Keratinocyte (primary cell): ENCODE results near the gene C10orf53. TPM values are rescaled to one million over a fixed set of nuclear protein-coding genes. Genes with fewer than 3 reads are reported as not detected.

Experiments
- DNase-seq: peaks from one replicate; pipeline ENCODE4 v3.0.0-alpha.2; 2011; ENCODE audit warnings: low read depth, missing footprints, low spot score
- FAIRE-seq: peaks from 2 replicates; lab custom pipeline; 2011; peaks lifted over from hg19 to GRCh38; lab: Jason Lieb, UNC
- H2AFZ ChIP-seq: 2 replicates; pipeline ENCODE4 v1.6.0; 2012; ENCODE audit warnings: low read length, control low read depth, inconsistent platforms; ENCODE audit not compliant: control insufficient read depth
- H3K27ac ChIP-seq: 2 replicates; pipeline ENCODE4 v1.5.1; 2011; ENCODE audit warnings: low read length; ENCODE audit not compliant: control insufficient read depth, insufficient read depth
- H3K27me3 ChIP-seq: 3 replicates; pipeline ENCODE4 v1.6.0; 2011; ENCODE audit warnings: low read length; ENCODE audit not compliant: control insufficient read depth, insufficient read depth; ENCODE audit errors: extremely low read depth
- H3K36me3 ChIP-seq, 2 experiments: 2 replicates in 1 of 2; 3 replicates in 1 of 2; pipeline ENCODE4 v1.5.1; 2011; ENCODE audit warnings: low read length in 2 of 2, mild to moderate bottlenecking in 1 of 2; ENCODE audit not compliant: control insufficient read depth in 2 of 2, insufficient read depth in 2 of 2; ENCODE audit errors: extremely low read depth in 1 of 2
- H3K4me1 ChIP-seq: 3 replicates; pipeline ENCODE4 v1.5.1; 2011; ENCODE audit warnings: low read length; ENCODE audit not compliant: control insufficient read depth, insufficient read depth; ENCODE audit errors: extremely low read depth
- H3K4me2 ChIP-seq: 3 replicates; pipeline ENCODE4 v1.6.0; 2011; ENCODE audit warnings: low read depth, low read length; ENCODE audit not compliant: control insufficient read depth, insufficient read depth; ENCODE audit errors: extremely low read depth
- H3K4me3 ChIP-seq, 3 experiments: fragments of 200-600 bp in 1 of 3; sonication (generic) in 1 of 3; 2 replicates in 2 of 3; 3 replicates in 1 of 3; pipeline ENCODE4 v1.5.1; 2011 to 2016; ENCODE audit warnings: low read length in 3 of 3, mild to moderate bottlenecking in 3 of 3, control low read depth in 2 of 3, inconsistent platforms in 1 of 3, low read depth in 1 of 3, mixed read lengths in 1 of 3, mixed run types in 1 of 3, moderate library complexity in 1 of 3; ENCODE audit not compliant: control insufficient read depth in 2 of 3, insufficient read depth in 2 of 3; ENCODE audit errors: extremely low read depth in 1 of 3
- H3K79me2 ChIP-seq: 2 replicates; pipeline ENCODE4 v1.6.0; 2012; ENCODE audit warnings: low read length; ENCODE audit not compliant: control insufficient read depth, insufficient read depth
- H3K9ac ChIP-seq: 3 replicates; pipeline ENCODE4 v1.6.0; 2011; ENCODE audit warnings: low read length; ENCODE audit not compliant: control insufficient read depth, insufficient read depth; ENCODE audit errors: extremely low read depth
- H3K9me1 ChIP-seq: 3 replicates; pipeline ENCODE4 v1.6.0; 2011; ENCODE audit warnings: low read length; ENCODE audit not compliant: control insufficient read depth, insufficient read depth; ENCODE audit errors: extremely low read depth
- H3K9me3 ChIP-seq: 2 replicates; pipeline ENCODE4 v1.5.1; 2012; ENCODE audit warnings: low read depth, low read length; ENCODE audit not compliant: control insufficient read depth
- H4K20me1 ChIP-seq: 3 replicates; pipeline ENCODE4 v1.6.0; 2011; ENCODE audit warnings: low read length; ENCODE audit not compliant: control insufficient read depth, insufficient read depth; ENCODE audit errors: extremely low read depth
- EZH2 ChIP-seq: IDR thresholded peaks from one replicate; pipeline ENCODE4 v1.6.1; 2012; ENCODE audit warnings: inconsistent platforms, mild to moderate bottlenecking, low read length, moderate library complexity
- dilution Hi-C: fragments of 300-500 bp; cut with MboI; formaldehyde crosslinking; loops from one replicate; pipeline ENCODE4 v1.7.0; 2020; ENCODE audit warnings: low sequenced_read_pairs; ENCODE audit not compliant: extremely low pct_ligation_motif_present
- polyA plus RNA-seq, 5 experiments: library from polyadenylated mRNA; depleted of rRNA in 3 of 5; stranded (reverse) in 3 of 5; stranded (forward) in 1 of 5; unstranded in 1 of 5; fragments of >200 nt; gene quantifications; 1 replicate in 1 of 5; 2 replicates in 3 of 5; 3 replicates in 1 of 5; pipeline versions ENCODE4 v1.2.1 to v1.2.3, GENCODE V29; 2011 to 2012; ENCODE audit warnings: missing spikeins in 2 of 5, low read depth in 1 of 5, low replicate concordance in 1 of 5
- TF ChIP-seq, protein P1 (sequence below), 3 experiments: IDR thresholded peaks in 1 of 3; conservative IDR thresholded peaks in 1 of 3; optimal IDR thresholded peaks in 1 of 3; 2 replicates in 2 of 3; 3 replicates in 1 of 3; pipeline versions ENCODE3 to v1.5.1; 2011; ENCODE audit warnings: low read length in 3 of 3, mild to moderate bottlenecking in 3 of 3, moderate library complexity in 2 of 3, control low read depth in 1 of 3, inconsistent platforms in 1 of 3; ENCODE audit not compliant: insufficient read depth in 2 of 3; ENCODE audit errors: extremely low read depth in 1 of 3

The C10orf53 gene
- polyA plus RNA-seq, 1 donor (not counting 4 experiments of a cell fraction or from before 2014, with no cell fraction given): not detected

DNA sequence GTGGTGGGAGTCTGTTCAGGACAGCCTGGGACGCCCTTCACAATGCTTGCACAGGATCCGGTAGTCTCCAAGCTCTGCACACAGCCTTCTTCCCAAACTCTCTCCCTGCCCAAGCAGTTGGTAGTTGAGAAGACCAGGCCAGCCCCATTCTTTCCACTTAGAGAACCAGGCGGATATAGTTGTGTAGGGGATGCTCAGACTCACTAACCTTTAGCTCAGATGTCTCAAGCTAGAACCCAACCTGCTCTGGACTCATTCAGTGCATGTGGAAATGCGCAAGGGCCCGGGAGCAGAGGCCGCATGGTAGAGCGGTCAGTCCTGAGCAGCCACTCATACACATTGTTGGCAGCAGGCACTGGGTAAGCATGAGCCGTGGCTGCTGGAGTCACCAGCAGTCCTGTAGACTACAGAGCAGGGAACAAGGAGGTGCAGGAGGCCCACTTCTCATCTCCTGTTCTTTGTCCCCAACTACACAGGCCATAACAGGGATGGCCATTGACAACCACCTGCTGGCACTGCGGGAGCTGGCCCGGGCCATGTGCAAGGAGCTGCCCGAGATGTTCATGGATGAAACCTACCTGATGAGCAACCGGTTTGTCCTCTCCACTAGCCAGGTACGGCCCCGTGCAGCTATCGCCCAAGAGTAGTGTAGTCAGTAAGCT is 17.2 kb upstream of the C10orf53 start:
- Histone ChIP-seq H3K9me1 (no peaks in the 10 kb centered on the region), H3K36me3 (no peaks in the 10 kb centered on the region), H3K4me3 (no peak overlapping the region), H3K4me2 (no peak overlapping the region), H3K4me1 (no peaks in the 10 kb centered on the region), H3K27ac (no peak overlapping the region), H2AFZ (no peak overlapping the region), H3K9me3 (no peaks in the 10 kb centered on the region), H3K27me3 (no peaks in the 10 kb centered on the region), H3K79me2 (no peaks in the 10 kb centered on the region), H4K20me1 (no peaks in the 10 kb centered on the region), H3K9ac (no peak overlapping the region)
- TF ChIP-seq, protein P1, sequence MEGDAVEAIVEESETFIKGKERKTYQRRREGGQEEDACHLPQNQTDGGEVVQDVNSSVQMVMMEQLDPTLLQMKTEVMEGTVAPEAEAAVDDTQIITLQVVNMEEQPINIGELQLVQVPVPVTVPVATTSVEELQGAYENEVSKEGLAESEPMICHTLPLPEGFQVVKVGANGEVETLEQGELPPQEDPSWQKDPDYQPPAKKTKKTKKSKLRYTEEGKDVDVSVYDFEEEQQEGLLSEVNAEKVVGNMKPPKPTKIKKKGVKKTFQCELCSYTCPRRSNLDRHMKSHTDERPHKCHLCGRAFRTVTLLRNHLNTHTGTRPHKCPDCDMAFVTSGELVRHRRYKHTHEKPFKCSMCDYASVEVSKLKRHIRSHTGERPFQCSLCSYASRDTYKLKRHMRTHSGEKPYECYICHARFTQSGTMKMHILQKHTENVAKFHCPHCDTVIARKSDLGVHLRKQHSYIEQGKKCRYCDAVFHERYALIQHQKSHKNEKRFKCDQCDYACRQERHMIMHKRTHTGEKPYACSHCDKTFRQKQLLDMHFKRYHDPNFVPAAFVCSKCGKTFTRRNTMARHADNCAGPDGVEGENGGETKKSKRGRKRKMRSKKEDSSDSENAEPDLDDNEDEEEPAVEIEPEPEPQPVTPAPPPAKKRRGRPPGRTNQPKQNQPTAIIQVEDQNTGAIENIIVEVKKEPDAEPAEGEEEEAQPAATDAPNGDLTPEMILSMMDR (optimal IDR thresholded peaks at IDR 0.05 in 1 of 3, IDR thresholded peaks at IDR 0.05 in 1 of 3, conservative IDR thresholded peaks at IDR 0.05 in 1 of 3; ENCODE audit: extremely low read depth in 1 of 3, insufficient read depth in 2 of 3, low read length in 3 of 3): no peak
- TF ChIP-seq EZH2: no peak
- DNase-seq: no peak
- FAIRE-seq: no peak
- dilution Hi-C loops: no loop called here

DNA sequence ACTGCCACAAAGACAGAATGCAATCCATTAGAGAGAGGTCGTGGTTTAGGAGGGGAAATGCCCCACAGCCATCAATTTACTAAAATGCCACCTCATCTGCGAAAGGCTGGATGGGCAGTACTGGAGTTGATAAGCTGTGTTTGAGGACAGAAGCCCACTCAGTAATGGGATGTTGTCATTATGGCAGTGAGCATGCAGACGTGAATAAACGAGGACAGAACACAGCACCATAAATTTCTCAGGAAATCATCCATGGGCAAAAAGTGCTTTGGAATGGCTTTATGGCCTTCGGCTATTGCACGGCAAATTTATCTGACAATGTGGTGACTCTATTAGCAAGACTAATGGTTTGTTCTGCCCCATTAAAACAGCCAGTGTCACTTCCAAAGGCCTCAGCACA is 15.9 kb upstream of the C10orf53 start:
- Histone ChIP-seq H2AFZ (no peak overlapping the region), H3K36me3 (no peaks in the 10 kb centered on the region), H3K27ac (no peak overlapping the region), H3K9me3 (no peaks in the 10 kb centered on the region), H3K27me3 (no peaks in the 10 kb centered on the region), H4K20me1 (no peaks in the 10 kb centered on the region), H3K79me2 (no peaks in the 10 kb centered on the region), H3K9me1 (no peaks in the 10 kb centered on the region), H3K9ac (no peak overlapping the region), H3K4me3 (no peak overlapping the region), H3K4me1 (peaks cover 8% of the 10 kb centered on the region), H3K4me2 (no peak overlapping the region)
- dilution Hi-C loops: no loop called here
- FAIRE-seq (no peak), DNase-seq (no peak)
- TF ChIP-seq EZH2: no peak
- TF ChIP-seq, protein P1 (optimal IDR thresholded peaks at IDR 0.05 in 1 of 3, IDR thresholded peaks at IDR 0.05 in 1 of 3, conservative IDR thresholded peaks at IDR 0.05 in 1 of 3; ENCODE audit: extremely low read depth in 1 of 3, insufficient read depth in 2 of 3, low read length in 3 of 3): no peak
